22Rv1 (cell line): ENCODE results near the gene TCF12.

Experiments used
- CTCF ChIP-seq: fragments of 450-650 bp; IDR thresholded peaks from 2 replicates; pipeline ENCODE4 v1.5.1; 2017; ENCODE audit warnings: mild to moderate bottlenecking
- ZFX ChIP-seq: fragments of 450-650 bp; IDR thresholded peaks from 2 replicates; pipeline ENCODE4 v1.6.1; 2017; ENCODE audit warnings: antibody characterized with exemption, borderline replicate concordance

GRCh38 chr15:56968821-56969220, 50.4 kb downstream of the TCF12 start:
- no peak for TF ChIP-seq CTCF
- no peak for TF ChIP-seq ZFX
